ENCODE data around the gene DERL3.
"Not testable (repeated sequence)": the region's sequence is repeated elsewhere in the genome, so short reads cannot be mapped to it uniquely, and the experiment has no call there.

The DERL3 gene

GRCh38 chr22:23838681-23839468 lies at the start of gene DERL3:
Gene DERL3 (minus strand): TSS chr22:23839006. CDS start chr22:23838987, 19 bp downstream.
- peak; percentile 50 to 96 (median 87) for DNase-seq

- peak in 1 of 14 donors; percentile 53 for DNase-seq
Measured at GRCh38 chr22:23884140-23884539, 45.3 kb upstream of the DERL3 start.

GRCh38 chr22:23883658-23884057 lies 44.9 kb upstream of the DERL3 start:
- no peak for DNase-seq

- peak in 2 of 14 donors; percentile 5 to 38 for DNase-seq
Measured at GRCh38 chr22:23882370-23882769, 43.6 kb upstream of the DERL3 start.

GRCh38 chr22:23878219-23878618 lies 39.4 kb upstream of the DERL3 start:
- DNase-seq, result peak in 6 of 14 donors; percentile 9 to 67 (median 36)

GRCh38 chr22:23877566-23877965 lies 38.8 kb upstream of the DERL3 start:
- no peak for DNase-seq

GRCh38 chr22:23875801-23876200 lies 37.0 kb upstream of the DERL3 start:
- no peak for DNase-seq

GRCh38 chr22:23874871-23875270 lies 36.1 kb upstream of the DERL3 start:
- no peak for DNase-seq

- DNase-seq, result no peak
Measured at GRCh38 chr22:23868580-23868979, 29.8 kb upstream of the DERL3 start.

GRCh38 chr22:23864499-23865154 lies 25.8 kb upstream of the DERL3 start:
- not testable (repeated sequence) for DNase-seq

GRCh38 chr22:23862103-23862502 lies 23.3 kb upstream of the DERL3 start:
- DNase-seq, result no peak

GRCh38 chr22:23860187-23860586 lies 21.4 kb upstream of the DERL3 start:
- not testable (repeated sequence) for DNase-seq

GRCh38 chr22:23859201-23859600 lies 20.4 kb upstream of the DERL3 start:
- DNase-seq, result no peak

- DNase-seq, result no peak
Measured at GRCh38 chr22:23858484-23858815, 19.6 kb upstream of the DERL3 start.

GRCh38 chr22:23857606-23858483 lies 19.0 kb upstream of the DERL3 start, which contains the start of gene SLC2A11:
Gene SLC2A11 (plus strand): TSS chr22:23857875. CDS start chr22:23858000, 125 bp downstream.
- peak; percentile 53 to 95 (median 93) for DNase-seq

- DNase-seq, result peak in 8 of 14 donors; percentile 26 to 84 (median 67)
Measured at GRCh38 chr22:23856721-23857605, 18.2 kb upstream of the DERL3 start.

GRCh38 chr22:23850136-23850611 lies 11.4 kb upstream of the DERL3 start:
- no peak for DNase-seq

- peak in 13 of 14 donors; percentile 30 to 85 (median 64) for DNase-seq
Measured at GRCh38 chr22:23849009-23850006, 10.5 kb upstream of the DERL3 start.

GRCh38 chr22:23847991-23848864 lies 9.4 kb upstream of the DERL3 start:
- DNase-seq, result no peak
